Smooth muscle cell (in vitro differentiated cells): ENCODE data around the gene CMSS1. TPM values are rescaled to one million over a fixed set of nuclear protein-coding genes. Genes with fewer than 3 reads are reported as not detected.

Experiments used
- DNase-seq: peaks from one replicate; lab custom pipeline; 2025; ENCODE audit not compliant: unreplicated experiment; lab: John Stamatoyannopoulos, UW
- H2AFZ ChIP-seq: fragments of 200-600 bp; sonication (generic); 2 replicates; pipeline ENCODE4 v1.6.0; 2016; ENCODE audit warnings: antibody characterized with exemption, low read depth, mild to moderate bottlenecking
- H3F3A ChIP-seq: fragments of 200-600 bp; sonication (generic); 2 replicates; pipeline ENCODE4 v1.6.0; 2017; ENCODE audit warnings: antibody characterized with exemption, low read depth
- H3K27ac ChIP-seq: fragments of 200-600 bp; sonication (generic); 2 replicates; pipeline ENCODE4 v1.5.1; 2016; ENCODE audit warnings: low read depth, mild to moderate bottlenecking
- H3K27me3 ChIP-seq: fragments of 200-600 bp; sonication (generic); 2 replicates; pipeline ENCODE4 v1.6.1; 2016; ENCODE audit warnings: low read depth, mild to moderate bottlenecking
- H3K36me3 ChIP-seq: fragments of 200-600 bp; sonication (generic); 2 replicates; pipeline ENCODE4 v1.5.1; 2016; ENCODE audit warnings: low read depth
- H3K4me1 ChIP-seq: fragments of 200-600 bp; sonication (generic); 2 replicates; pipeline ENCODE4 v1.5.1; 2016; ENCODE audit warnings: low read depth
- H3K4me2 ChIP-seq: fragments of 200-600 bp; sonication (generic); 2 replicates; pipeline ENCODE4 v1.6.0; 2016; ENCODE audit warnings: mild to moderate bottlenecking
- H3K4me3 ChIP-seq: fragments of 200-600 bp; sonication (generic); 2 replicates; pipeline ENCODE4 v1.5.1; 2016; ENCODE audit warnings: mild to moderate bottlenecking
- H3K79me2 ChIP-seq: fragments of 200-600 bp; sonication (generic); 2 replicates; pipeline ENCODE4 v1.6.0; 2016; ENCODE audit warnings: low read depth, mild to moderate bottlenecking
- H3K9ac ChIP-seq: fragments of 200-600 bp; sonication (generic); 2 replicates; pipeline ENCODE4 v1.6.0; 2016; ENCODE audit warnings: low read depth
- H3K9me3 ChIP-seq: fragments of 200-600 bp; sonication (generic); replicated peaks from 2 replicates; pipeline ENCODE4 v1.5.1; 2016; ENCODE audit warnings: low read depth
- H4K20me1 ChIP-seq: fragments of 200-600 bp; sonication (generic); 2 replicates; pipeline ENCODE4 v1.6.0; 2016; ENCODE audit warnings: low read depth
- CTCF ChIP-seq: fragments of 200-600 bp; sonication (generic); IDR thresholded peaks from 2 replicates; pipeline ENCODE4 v1.5.1; 2017; ENCODE audit warnings: borderline replicate concordance, mild to moderate bottlenecking, antibody characterized with exemption; ENCODE audit not compliant: insufficient read depth, poor library complexity, severe bottlenecking
- WGBS: methylation state at CpG from one replicate; pipeline ENCODE4 v1.1.7; 2016; ENCODE audit warnings: low lambda C conversion rate; 5-methylcytosine and 5-hydroxymethylcytosine counted together
- polyA plus RNA-seq: library from polyadenylated mRNA; unstranded; fragments of >200 nt; fragmentation: Nextera tagmentation; extraction: Ambion mirVana; gene quantifications from 2 replicates; pipeline ENCODE4 v1.2.1, GENCODE V29; 2016
- total RNA-seq: library from RNA; depleted of rRNA; stranded (reverse); fragments of >200 nt; gene quantifications from 2 replicates; pipeline ENCODE4 v1.2.3, GENCODE V29; 2014

Gene CMSS1
- total and polyA plus RNA-seq, 2 experiments from 2014 or later, result 19.2 to 24.1 TPM

- no peak overlapping the region for H3K9ac ChIP-seq
- H3K27me3 ChIP-seq, result peaks cover 4% of the 10 kb centered on the region
- no peaks in the 10 kb centered on the region for H3F3A ChIP-seq
- no peak overlapping the region for H3K4me2 ChIP-seq
- H3K36me3 ChIP-seq, result no peaks in the 10 kb centered on the region
- no peaks in the 10 kb centered on the region for H4K20me1 ChIP-seq
- H3K4me1 ChIP-seq, result no peaks in the 10 kb centered on the region
- no peak for TF ChIP-seq CTCF
- 85% methylated on average over 2 of the region's 2 CpGs for WGBS
- H3K4me3 ChIP-seq, result no peak overlapping the region
- no peaks in the 10 kb centered on the region for H3K9me3 ChIP-seq
- no peak overlapping the region for H3K27ac ChIP-seq
- no peak for DNase-seq
- no peak overlapping the region for H2AFZ ChIP-seq
- H3K79me2 ChIP-seq, result no peaks in the 10 kb centered on the region
These were observed 8.1 kb upstream of the CMSS1 start for GRCh38 chr3:99809565-99809964.

- Histone ChIP-seq H3K9ac (no peak overlapping the region), H3K4me2 (no peak overlapping the region), H3F3A (no peaks in the 10 kb centered on the region), H3K9me3 (no peaks in the 10 kb centered on the region), H4K20me1 (no peaks in the 10 kb centered on the region), H3K4me1 (no peaks in the 10 kb centered on the region), H2AFZ (no peak overlapping the region), H3K79me2 (no peaks in the 10 kb centered on the region), H3K4me3 (no peak overlapping the region), H3K27ac (no peak overlapping the region), H3K36me3 (no peaks in the 10 kb centered on the region), H3K27me3 (peaks cover 4% of the 10 kb centered on the region)
- 100% methylated on average over 1 of the region's 1 CpG for WGBS
- DNase-seq, result no peak
- no peak for TF ChIP-seq CTCF
These were observed 7.3 kb upstream of the CMSS1 start for GRCh38 chr3:99810403-99810802.

- H2AFZ ChIP-seq, result peak overlapping the region; percentile 86
- H3K4me2 ChIP-seq, result peak overlapping the region; percentile 88
- no peak for TF ChIP-seq CTCF
- H4K20me1 ChIP-seq, result no peaks in the 10 kb centered on the region
- H3K4me3 ChIP-seq, result peak overlapping the region; percentile 64
- H3K36me3 ChIP-seq, result no peaks in the 10 kb centered on the region
- H3K9ac ChIP-seq, result peak overlapping the region; percentile 95
- no peaks in the 10 kb centered on the region for H3K27me3 ChIP-seq
- no peaks in the 10 kb centered on the region for H3K9me3 ChIP-seq
- H3F3A ChIP-seq, result no peaks in the 10 kb centered on the region
- peaks cover 16% of the 10 kb centered on the region for H3K79me2 ChIP-seq
- no peak for DNase-seq
- WGBS, result 5% methylated on average over 14 of the region's 15 CpGs
- H3K27ac ChIP-seq, result peak overlapping the region; percentile 88
- peaks cover 10% of the 10 kb centered on the region for H3K4me1 ChIP-seq
These were observed 620 bp upstream of the CMSS1 start for GRCh38 chr3:99817047-99817436.

- no peak overlapping the region for H3K9ac ChIP-seq
- no peak for TF ChIP-seq CTCF
These were observed 1.2 kb downstream of the CMSS1 start for GRCh38 chr3:99818818-99819217.

More at GRCh38 chr3:99818818-99819217, 1.2 kb downstream of the CMSS1 start:
- H3F3A ChIP-seq, result no peaks in the 10 kb centered on the region
- no peaks in the 10 kb centered on the region for H4K20me1 ChIP-seq
- H3K4me2 ChIP-seq, result peak overlapping the region; percentile 88
- no peak overlapping the region for H3K27ac ChIP-seq
- peak overlapping the region; percentile 64 for H3K4me3 ChIP-seq
- H3K9me3 ChIP-seq, result no peaks in the 10 kb centered on the region
- peaks cover 10% of the 10 kb centered on the region for H3K4me1 ChIP-seq
- no peak for DNase-seq
- no peaks in the 10 kb centered on the region for H3K27me3 ChIP-seq
- H3K79me2 ChIP-seq, result peaks cover 18% of the 10 kb centered on the region
- WGBS, result 96% methylated on average over 2 of the region's 2 CpGs
- no peak overlapping the region for H2AFZ ChIP-seq
- no peaks in the 10 kb centered on the region for H3K36me3 ChIP-seq
